HG03571 (cell line): ENCODE data around the gene RTKN.
"Not testable (repeated sequence)": the region's sequence is repeated elsewhere in the genome, so short reads cannot be mapped to it uniquely, and the experiment has no call there.

Experiments
- ATAC-seq: cut with Tn5 transposase; IDR thresholded peaks from one replicate; pipeline ENCODE4 v1.9.1; 2021; ENCODE audit not compliant: unreplicated experiment

The RTKN gene

GRCh38 chr2:74441690-74442482 lies at the start of gene RTKN:
TSS of gene RTKN (minus strand) at chr2:74441937. CDS start at chr2:74441816, 121 bp downstream.
- no peak for ATAC-seq

- ATAC-seq: no peak
Observed at GRCh38 chr2:74489906-74490305, 48.2 kb upstream of the RTKN start.

GRCh38 chr2:74488643-74489481 lies 47.1 kb upstream of the RTKN start:
- no peak for ATAC-seq

GRCh38 chr2:74486141-74486540 lies 44.4 kb upstream of the RTKN start:
- no peak for ATAC-seq

- ATAC-seq: not testable (repeated sequence)
Observed at GRCh38 chr2:74483675-74484164, 42.0 kb upstream of the RTKN start.

- peak; percentile 86 for ATAC-seq
Observed at GRCh38 chr2:74482801-74483674, 41.3 kb upstream of the RTKN start, which contains the start of the genes CCDC142 and TTC31. TSS of gene CCDC142 (minus strand) at chr2:74482998. CDS start at chr2:74482837, 161 bp downstream. TSS of gene TTC31 (plus strand) at chr2:74483081. CDS start at chr2:74483096, 15 bp downstream.

- peak; percentile 44 for ATAC-seq
Observed at GRCh38 chr2:74481961-74482800, 40.4 kb upstream of the RTKN start.

- ATAC-seq: no peak
Observed at GRCh38 chr2:74481431-74481830, 39.7 kb upstream of the RTKN start.

- no peak for ATAC-seq
Observed at GRCh38 chr2:74474899-74475298, 33.2 kb upstream of the RTKN start.

- no peak for ATAC-seq
Observed at GRCh38 chr2:74474481-74474880, 32.7 kb upstream of the RTKN start.

- no peak for ATAC-seq
Observed at GRCh38 chr2:74472945-74473258, 31.2 kb upstream of the RTKN start.

GRCh38 chr2:74472086-74472944 lies 30.6 kb upstream of the RTKN start, which contains the start of gene MRPL53:
TSS of gene MRPL53 (minus strand) at chr2:74472680. CDS start at chr2:74472660, 20 bp downstream.
- peak; percentile 81 for ATAC-seq

- no peak for ATAC-seq
Observed at GRCh38 chr2:74471332-74472065, 29.8 kb upstream of the RTKN start.

- ATAC-seq: not testable (repeated sequence)
Observed at GRCh38 chr2:74470742-74471141, 29.0 kb upstream of the RTKN start.

GRCh38 chr2:74464406-74464805 lies 22.7 kb upstream of the RTKN start:
- no peak for ATAC-seq

GRCh38 chr2:74462786-74463105 lies 21.0 kb upstream of the RTKN start:
- no peak for ATAC-seq

GRCh38 chr2:74462054-74462785 lies 20.5 kb upstream of the RTKN start:
- no peak for ATAC-seq
